Large intestine (tissue), 3 donors: ENCODE results near the gene ITGA5. TPM values are rescaled to one million over a fixed set of nuclear protein-coding genes. Genes with fewer than 3 reads are reported as not detected.
"Not testable (repeated sequence)": the region's sequence is repeated elsewhere in the genome, so short reads cannot be mapped to it uniquely, and the experiment has no call there.

Experiments
- DNase-seq, 2 donors: peaks; one replicate each; pipeline versions ENCODE4 v3.0.0 to v3.0.0-alpha.2; 2013
- H3K27ac ChIP-seq: one replicate; pipeline ENCODE4 v1.5.1; 2013; ENCODE audit warnings: low read length
- H3K27me3 ChIP-seq: 2 replicates; pipeline ENCODE4 v1.6.1; 2013; ENCODE audit warnings: low read length; ENCODE audit not compliant: control insufficient read depth, insufficient read depth
- H3K36me3 ChIP-seq: 2 replicates; pipeline ENCODE4 v1.6.1; 2013; ENCODE audit warnings: low read length; ENCODE audit not compliant: control insufficient read depth, insufficient read depth
- H3K4me1 ChIP-seq: one replicate; pipeline ENCODE4 v1.6.1; 2013; ENCODE audit warnings: low read length; ENCODE audit not compliant: control insufficient read depth, insufficient read depth
- H3K4me3 ChIP-seq: one replicate; pipeline ENCODE4 v1.5.1; 2013; ENCODE audit warnings: low read length
- H3K9me3 ChIP-seq: one replicate; pipeline ENCODE4 v1.6.1; 2013; ENCODE audit warnings: mild to moderate bottlenecking, low read depth, low read length, moderate library complexity; ENCODE audit not compliant: control insufficient read depth
- WGBS: methylation state at CpG from one replicate; pipeline ENCODE4 v1.1.5; 2013; ENCODE audit warnings: low lambda C conversion rate; ENCODE audit not compliant: insufficient coverage; 5-methylcytosine and 5-hydroxymethylcytosine counted together
- polyA plus RNA-seq: library from polyadenylated mRNA; unstranded; fragments of 120-200 nt; gene quantifications from one replicate; pipeline ENCODE4 v1.2.1, GENCODE V29; 2013

ITGA5 gene
- polyA plus RNA-seq, 1 donor: 23.9 TPM

DNA sequence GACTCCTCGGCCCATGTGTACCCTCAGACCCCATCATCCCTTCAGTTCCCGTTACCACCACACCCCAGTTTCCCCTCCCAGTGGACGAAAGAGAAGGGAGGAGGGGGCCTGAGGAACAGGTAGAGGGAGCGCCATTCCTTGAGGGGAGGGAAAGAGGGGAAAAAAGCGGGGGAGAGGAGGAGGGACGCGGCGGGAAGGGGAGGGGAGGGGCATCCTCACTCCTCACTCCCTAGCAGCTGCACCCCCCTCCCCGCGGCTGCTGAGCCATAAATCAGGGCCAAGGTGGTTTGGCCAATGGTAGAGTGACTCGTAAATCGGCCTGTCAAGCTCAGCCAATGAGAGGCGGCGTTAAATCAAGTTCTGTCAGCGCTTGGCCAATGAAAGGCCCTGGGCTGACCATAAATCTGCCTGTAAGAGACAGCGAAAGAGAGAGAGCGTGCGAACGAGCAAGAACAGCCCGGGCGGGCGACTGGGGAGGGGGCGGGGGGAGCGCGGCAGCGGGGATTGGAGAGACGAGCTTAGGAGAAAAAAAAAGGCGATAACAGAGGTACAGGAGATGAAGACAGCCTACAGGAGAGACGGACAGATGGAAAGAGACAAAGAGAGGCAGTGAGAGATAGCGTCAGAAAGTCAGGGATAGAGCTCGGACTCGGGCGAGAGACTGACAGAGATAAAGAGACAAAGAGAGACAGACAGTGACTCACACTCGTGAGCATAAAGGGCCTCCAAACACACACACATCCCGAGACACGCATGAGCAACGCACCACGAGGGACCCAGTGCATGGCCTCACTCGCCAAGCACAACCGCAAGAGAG lies 59.9 kb downstream of the ITGA5 start:
- 0% methylated on average over 1 of the region's 40 CpGs for WGBS
- Histone ChIP-seq H3K9me3 (no peaks in the 10 kb centered on the region), H3K36me3 (no peaks in the 10 kb centered on the region), H3K4me3 (peak overlapping the region; percentile 64), H3K27ac (peak overlapping the region; percentile 66), H3K27me3 (no peaks in the 10 kb centered on the region), H3K4me1 (peaks cover 16% of the 10 kb centered on the region)
- peak; percentile 97 to 99 for DNase-seq

DNA sequence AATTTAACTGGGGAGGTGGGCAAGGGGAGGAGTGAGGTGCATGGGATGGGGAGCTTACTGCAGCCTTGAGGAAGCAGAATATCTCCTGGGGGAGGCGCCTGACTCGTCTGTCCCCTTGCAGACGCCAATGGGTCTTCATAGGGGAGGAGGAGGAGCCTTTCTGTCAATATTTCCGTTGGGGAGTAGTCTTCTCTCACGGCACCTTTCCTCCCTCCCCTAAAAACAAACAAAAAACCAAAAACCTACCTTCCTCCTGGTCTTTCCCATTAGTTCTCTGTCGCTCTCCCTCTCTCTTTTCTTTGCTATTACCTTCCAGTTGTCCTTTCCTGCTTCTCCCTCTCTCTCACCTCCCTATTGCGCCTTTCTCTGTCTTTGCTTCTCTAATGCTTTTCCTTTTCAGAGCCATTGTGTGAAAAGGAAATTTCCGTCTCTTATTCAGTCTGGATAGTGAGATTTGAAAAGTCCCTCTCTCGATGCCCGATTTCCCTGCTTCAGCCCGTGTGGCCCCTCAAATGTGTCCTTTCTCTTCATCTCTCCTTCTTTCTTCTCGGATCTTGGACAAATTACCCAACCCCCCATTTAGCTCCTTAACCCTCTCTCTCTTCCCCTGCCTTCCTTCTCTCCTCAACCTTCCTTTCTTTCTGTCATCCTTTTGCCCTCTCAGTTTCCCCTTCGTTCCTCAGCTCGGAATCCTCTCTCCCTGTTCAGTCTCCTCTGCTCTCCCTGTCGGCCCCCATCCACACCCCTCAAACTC lies 60.7 kb downstream of the ITGA5 start:
- no peaks in the 10 kb centered on the region for H3K27me3 ChIP-seq
- H3K4me3 ChIP-seq: peak overlapping the region; percentile 64
- H3K36me3 ChIP-seq: no peaks in the 10 kb centered on the region
- DNase-seq: no peak
- H3K27ac ChIP-seq: peak overlapping the region; percentile 66
- no peaks in the 10 kb centered on the region for H3K9me3 ChIP-seq
- H3K4me1 ChIP-seq: peaks cover 16% of the 10 kb centered on the region
- WGBS: 14% methylated on average over 5 of the region's 15 CpGs

DNA sequence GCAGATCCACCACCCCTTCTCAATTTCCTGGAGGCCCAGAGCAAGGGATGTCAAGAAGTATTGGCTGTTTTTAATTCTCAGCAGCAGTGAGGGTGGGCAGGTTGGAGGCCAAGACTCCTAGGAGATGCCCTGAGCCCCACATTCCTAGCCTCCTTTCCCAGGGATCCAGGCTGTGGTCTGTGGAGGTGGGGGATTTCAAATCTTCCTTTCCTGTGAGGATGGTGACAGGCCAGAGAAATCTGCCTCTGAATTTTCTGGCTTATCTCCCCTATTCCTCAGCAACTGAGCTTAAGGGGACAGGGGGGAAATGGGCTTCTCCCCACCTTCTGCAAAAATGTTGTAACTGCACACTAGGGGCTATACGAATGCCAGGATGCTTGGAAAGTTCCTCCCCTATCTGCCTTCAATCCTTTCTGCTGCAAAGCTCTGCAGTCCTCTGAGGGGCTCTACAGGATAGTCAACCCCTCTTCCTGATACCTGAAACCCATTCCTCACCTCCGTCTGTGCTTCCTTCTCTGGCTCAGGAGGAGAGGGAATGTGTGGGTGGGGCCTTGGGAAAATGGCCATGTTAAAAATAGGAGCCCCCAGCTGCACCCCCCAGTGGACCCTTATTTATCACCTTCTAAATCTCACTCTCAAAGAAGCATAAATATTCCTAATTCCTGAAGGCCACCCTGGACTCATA lies 61.4 kb downstream of the ITGA5 start:
- no CpG with 5 or more reads among the region's 2 CpGs for WGBS
- H3K4me3 ChIP-seq: no peak overlapping the region
- no peak for DNase-seq
- H3K27ac ChIP-seq: peak overlapping the region; percentile 11
- peaks cover 17% of the 10 kb centered on the region for H3K4me1 ChIP-seq
- H3K27me3 ChIP-seq: no peaks in the 10 kb centered on the region
- H3K9me3 ChIP-seq: no peaks in the 10 kb centered on the region
- H3K36me3 ChIP-seq: no peaks in the 10 kb centered on the region

DNA sequence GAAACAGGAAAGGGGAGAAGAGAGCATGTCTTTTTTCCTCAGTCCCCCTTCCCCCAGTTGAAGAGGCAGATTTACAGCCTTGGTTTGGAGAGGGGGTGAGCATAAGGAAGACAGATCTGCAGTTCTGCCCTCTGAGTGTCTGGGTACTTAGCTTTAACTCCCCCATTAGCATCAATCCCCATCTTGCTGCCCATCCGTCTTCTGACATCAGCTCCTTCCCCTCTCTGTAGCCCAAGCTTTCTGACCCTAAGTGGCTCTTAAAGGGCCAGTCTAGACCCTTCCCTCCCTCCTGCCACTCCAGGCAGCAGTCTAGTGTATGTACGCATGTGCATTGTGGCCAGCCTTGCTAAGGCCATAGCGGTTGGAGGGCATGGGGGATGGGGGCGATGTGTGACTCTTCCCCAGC lies 62.1 kb downstream of the ITGA5 start:
- Histone ChIP-seq H3K9me3 (no peaks in the 10 kb centered on the region), H3K27ac (peak overlapping the region; percentile 11), H3K4me3 (no peak overlapping the region), H3K36me3 (peaks cover 3% of the 10 kb centered on the region), H3K4me1 (peaks cover 21% of the 10 kb centered on the region), H3K27me3 (no peaks in the 10 kb centered on the region)
- no peak for DNase-seq
- no CpG with 5 or more reads among the region's 4 CpGs for WGBS

DNA sequence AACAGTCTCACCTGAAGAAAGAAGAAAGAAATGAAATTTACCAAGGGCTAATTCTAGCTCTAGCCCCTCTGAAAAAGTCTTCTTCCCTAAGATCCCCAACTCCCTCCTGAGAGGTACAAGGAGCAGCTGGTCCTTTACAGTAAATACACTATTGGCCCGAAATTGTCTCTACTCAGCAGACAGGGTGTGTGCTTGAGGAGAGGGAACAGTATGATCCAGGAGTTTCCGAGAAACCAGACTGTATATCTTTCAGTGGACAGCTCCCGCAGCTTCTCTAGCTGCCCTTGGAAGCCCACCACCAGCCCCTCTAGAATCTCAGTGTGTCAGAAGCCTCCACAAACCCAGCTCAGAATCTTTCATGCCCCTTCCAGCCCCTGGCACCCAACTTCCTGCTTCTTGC lies 62.8 kb downstream of the ITGA5 start:
- H3K4me3 ChIP-seq: no peak overlapping the region
- peaks cover 21% of the 10 kb centered on the region for H3K4me1 ChIP-seq
- no CpG with 5 or more reads among the region's 3 CpGs for WGBS
- no peaks in the 10 kb centered on the region for H3K9me3 ChIP-seq
- DNase-seq: no peak
- H3K27ac ChIP-seq: no peak overlapping the region
- peaks cover 7% of the 10 kb centered on the region for H3K36me3 ChIP-seq
- H3K27me3 ChIP-seq: no peaks in the 10 kb centered on the region

DNA sequence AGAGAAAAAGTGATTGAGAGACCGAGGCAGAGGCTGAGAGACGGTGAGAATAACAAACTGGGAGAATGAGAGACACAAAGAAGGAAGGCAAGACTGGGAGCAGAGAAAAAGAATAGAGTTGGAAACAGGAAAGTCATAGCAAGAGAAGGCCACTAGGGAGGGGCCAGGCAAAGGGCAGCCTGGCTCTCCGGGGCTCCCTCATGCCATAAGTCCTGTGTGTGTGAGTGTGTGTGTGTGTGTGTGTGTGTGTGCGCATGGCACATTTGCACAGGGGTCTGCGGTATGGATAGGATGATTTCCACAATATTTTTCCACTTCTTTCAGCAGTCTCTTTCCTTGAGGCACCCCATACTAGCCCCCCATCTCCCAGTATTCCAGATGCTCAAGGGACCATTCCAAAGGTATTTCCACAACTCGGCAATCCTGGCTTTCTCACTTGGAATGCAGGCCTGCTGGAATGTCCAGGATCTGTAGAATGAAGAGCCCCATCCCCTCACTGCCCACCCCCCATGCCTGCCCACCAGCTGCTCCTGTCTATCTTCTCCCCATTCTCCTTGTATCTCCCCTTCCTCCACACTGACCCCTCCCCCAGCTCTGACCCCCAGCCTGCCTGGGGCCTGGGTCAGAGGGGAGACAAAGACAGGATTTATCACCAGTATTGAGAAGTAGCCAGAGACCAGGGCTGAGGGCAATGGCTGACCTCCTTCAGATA lies 63.8 kb downstream of the ITGA5 start:
- H3K9me3 ChIP-seq: no peaks in the 10 kb centered on the region
- WGBS: 100% methylated on average over 1 of the region's 6 CpGs
- no peak overlapping the region for H3K27ac ChIP-seq
- H3K4me3 ChIP-seq: no peak overlapping the region
- no peak for DNase-seq
- peaks cover 17% of the 10 kb centered on the region for H3K36me3 ChIP-seq
- H3K4me1 ChIP-seq: peaks cover 16% of the 10 kb centered on the region
- no peaks in the 10 kb centered on the region for H3K27me3 ChIP-seq

DNA sequence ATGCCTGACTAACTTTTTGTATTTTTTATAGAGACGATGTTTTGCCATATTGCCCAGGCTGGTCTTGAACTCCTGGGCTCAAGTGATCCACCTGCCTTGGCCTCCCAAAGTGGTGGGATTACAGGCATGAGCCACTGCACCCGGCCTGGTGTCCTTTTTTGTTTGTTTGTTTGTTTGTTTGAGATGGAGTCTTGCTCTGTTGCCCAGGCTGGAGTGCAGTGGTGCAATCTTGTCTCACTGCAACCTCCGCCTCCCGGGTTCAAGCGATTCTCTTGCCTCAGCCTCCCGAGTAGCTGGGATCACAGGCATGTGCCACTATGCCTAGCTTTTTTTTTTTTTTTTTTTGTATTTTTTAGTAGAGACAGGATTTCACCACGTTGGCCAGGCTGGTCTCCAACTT lies 64.8 kb downstream of the ITGA5 start:
- not testable (repeated sequence) for DNase-seq, H3K4me1 ChIP-seq, H3K9me3 ChIP-seq, H3K27me3 ChIP-seq, H3K27ac ChIP-seq, H3K4me3 ChIP-seq
- no CpG with 5 or more reads among the region's 7 CpGs for WGBS
- peaks cover 27% of the 10 kb centered on the region for H3K36me3 ChIP-seq

DNA sequence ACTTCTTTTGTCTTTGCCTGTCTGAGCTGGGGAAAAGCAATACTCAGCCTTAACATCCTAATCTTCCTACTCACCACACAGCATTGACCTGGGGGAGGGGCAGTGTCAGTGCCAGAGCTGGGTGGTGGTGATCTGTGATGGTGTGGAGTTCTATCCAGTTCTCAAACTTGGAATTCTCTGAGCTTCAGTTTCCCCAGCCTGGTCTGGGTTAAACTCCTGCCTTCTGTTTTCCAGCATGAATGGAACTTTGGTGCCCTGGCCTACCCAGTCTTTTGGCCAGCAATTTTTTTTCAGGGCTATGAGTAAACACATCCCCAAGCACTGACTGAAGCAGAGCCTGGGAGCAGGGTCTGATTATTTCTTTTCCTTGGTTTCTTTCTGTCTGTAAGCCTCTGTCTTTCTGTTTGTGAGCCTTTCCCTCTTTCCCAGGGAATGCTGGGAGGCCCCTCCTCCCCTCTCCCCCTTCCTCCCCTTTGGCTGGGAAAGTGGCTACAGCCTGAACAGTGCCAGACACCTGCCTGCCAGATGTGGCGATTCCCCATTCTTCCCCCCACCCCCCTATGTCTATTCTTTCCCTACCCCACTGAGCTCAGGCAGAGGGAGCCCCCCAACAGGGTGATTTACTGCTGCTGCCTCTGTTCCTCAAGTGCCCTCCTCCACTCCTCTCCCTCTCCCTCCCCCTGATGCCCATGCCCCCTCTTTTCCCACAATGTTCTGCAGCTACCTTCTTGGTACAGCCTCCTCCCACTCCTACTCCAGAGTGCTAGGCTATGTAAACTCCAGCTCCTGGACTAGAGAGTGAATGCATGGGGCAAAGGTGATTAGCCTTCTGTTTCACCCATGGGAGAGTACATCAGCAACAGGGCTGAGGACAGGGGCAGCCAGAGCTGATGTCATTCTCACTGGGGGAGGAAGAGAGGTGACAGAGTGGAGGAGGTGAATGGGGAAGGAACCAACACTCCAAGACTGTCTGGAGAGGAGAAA lies 65.9 kb downstream of the ITGA5 start:
- peak in 1 of 2 donors; percentile 66 for DNase-seq

DNA sequence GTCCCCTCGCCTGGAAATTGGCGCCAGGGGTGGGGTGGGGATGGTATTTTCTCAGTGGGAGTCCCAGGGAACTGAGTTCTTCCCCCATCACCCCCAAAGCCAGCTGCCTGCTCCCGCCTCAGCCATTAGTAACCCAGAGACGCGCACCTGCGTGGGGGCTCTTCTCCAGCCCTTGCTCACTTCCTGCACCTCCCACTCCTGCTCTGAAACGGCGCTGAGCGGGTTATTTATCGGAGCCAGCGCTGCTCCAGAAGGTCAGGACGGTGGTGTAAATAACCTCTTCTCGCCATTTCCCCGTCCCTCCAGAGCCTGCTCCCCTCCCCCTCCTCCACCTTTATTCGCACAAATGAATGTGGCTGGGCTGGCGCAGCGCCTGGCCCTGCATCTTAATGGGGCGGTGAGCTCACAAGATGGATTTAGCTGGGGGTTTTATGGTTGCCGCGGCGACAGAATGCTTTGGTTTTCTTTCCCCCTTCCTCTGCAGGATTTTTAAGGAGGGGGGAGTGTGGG lies 67.0 kb downstream of the ITGA5 start:
- peak in 1 of 2 donors; percentile 69 for DNase-seq
- Histone ChIP-seq H3K9me3 (no peaks in the 10 kb centered on the region), H3K27me3 (no peaks in the 10 kb centered on the region), H3K4me1 (peaks cover 5% of the 10 kb centered on the region), H3K4me3 (no peak overlapping the region), H3K27ac (peak overlapping the region; percentile 53), H3K36me3 (peaks cover 46% of the 10 kb centered on the region)
- WGBS: no CpG with 5 or more reads among the region's 21 CpGs

More for the DNA sequence above, 65.9 kb downstream of the ITGA5 start:
- Histone ChIP-seq H3K4me1 (peaks cover 8% of the 10 kb centered on the region), H3K27ac (peak overlapping the region; percentile 53), H3K36me3 (peaks cover 36% of the 10 kb centered on the region), H3K9me3 (no peaks in the 10 kb centered on the region), H3K4me3 (no peak overlapping the region), H3K27me3 (no peaks in the 10 kb centered on the region)
- no CpG with 5 or more reads among the region's 1 CpG for WGBS
